ENCODE data around the gene UHRF2. TPM values are rescaled to one million over a fixed set of nuclear protein-coding genes. Genes with fewer than 3 reads are reported as not detected.

The UHRF2 gene
- total RNA-seq, 1 experiment from 2014 or later, result 31.3 TPM

- Histone ChIP-seq H2AFZ (ENCODE audit: low read length) (no peak overlapping the region), H3K9me3 (ENCODE audit: low read length) (no peaks in the 10 kb centered on the region), H3K27me3 (ENCODE audit: low read length) (no peaks in the 10 kb centered on the region), H3K9me2 (replicated peaks; ENCODE audit: low read length) (no peaks in the 10 kb centered on the region), H3F3A (ENCODE audit: low read length, unreplicated experiment) (no peaks in the 10 kb centered on the region), H4K20me1 (ENCODE audit: low read length) (no peaks in the 10 kb centered on the region), H3K4me2 (ENCODE audit: low read length) (no peak overlapping the region), H3K9ac (ENCODE audit: low read length) (no peak overlapping the region), H3K36me3 (ENCODE audit: low read depth, low read length) (no peaks in the 10 kb centered on the region), H3K4me3 (ENCODE audit: low read length) (no peak overlapping the region), H3K4me1 (ENCODE audit: insufficient read depth, low read length) (no peaks in the 10 kb centered on the region), H3K79me2 (ENCODE audit: low read length) (no peaks in the 10 kb centered on the region), H3K27ac (ENCODE audit: low read length) (no peak overlapping the region)
- ATAC-seq (no peak), DNase-seq (no peak)
- TF ChIP-seq EZH2phosphoT487 (IDR thresholded peaks at IDR 0.05; ENCODE audit: borderline replicate concordance, low read length) (no peak), EZH2 (IDR thresholded peaks at IDR 0.05; ENCODE audit: low read length, unreplicated experiment) (no peak)
- TF ChIP-seq, protein P1, sequence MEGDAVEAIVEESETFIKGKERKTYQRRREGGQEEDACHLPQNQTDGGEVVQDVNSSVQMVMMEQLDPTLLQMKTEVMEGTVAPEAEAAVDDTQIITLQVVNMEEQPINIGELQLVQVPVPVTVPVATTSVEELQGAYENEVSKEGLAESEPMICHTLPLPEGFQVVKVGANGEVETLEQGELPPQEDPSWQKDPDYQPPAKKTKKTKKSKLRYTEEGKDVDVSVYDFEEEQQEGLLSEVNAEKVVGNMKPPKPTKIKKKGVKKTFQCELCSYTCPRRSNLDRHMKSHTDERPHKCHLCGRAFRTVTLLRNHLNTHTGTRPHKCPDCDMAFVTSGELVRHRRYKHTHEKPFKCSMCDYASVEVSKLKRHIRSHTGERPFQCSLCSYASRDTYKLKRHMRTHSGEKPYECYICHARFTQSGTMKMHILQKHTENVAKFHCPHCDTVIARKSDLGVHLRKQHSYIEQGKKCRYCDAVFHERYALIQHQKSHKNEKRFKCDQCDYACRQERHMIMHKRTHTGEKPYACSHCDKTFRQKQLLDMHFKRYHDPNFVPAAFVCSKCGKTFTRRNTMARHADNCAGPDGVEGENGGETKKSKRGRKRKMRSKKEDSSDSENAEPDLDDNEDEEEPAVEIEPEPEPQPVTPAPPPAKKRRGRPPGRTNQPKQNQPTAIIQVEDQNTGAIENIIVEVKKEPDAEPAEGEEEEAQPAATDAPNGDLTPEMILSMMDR (conservative IDR thresholded peaks at IDR 0.05; ENCODE audit: low read depth, low read length), result no peak
- POLR2A ChIA-PET (ENCODE audit: unreplicated experiment), result no interaction called here
- intact Hi-C loops (cut with micrococcal nuclease), result no loop called here
- no TSS peak for BruUV-seq (replicated peaks)
- CTCF ChIA-PET, result no interaction called here
Measured at GRCh38 chr9:6405371-6405770, 7.6 kb upstream of the UHRF2 start.

DNA sequence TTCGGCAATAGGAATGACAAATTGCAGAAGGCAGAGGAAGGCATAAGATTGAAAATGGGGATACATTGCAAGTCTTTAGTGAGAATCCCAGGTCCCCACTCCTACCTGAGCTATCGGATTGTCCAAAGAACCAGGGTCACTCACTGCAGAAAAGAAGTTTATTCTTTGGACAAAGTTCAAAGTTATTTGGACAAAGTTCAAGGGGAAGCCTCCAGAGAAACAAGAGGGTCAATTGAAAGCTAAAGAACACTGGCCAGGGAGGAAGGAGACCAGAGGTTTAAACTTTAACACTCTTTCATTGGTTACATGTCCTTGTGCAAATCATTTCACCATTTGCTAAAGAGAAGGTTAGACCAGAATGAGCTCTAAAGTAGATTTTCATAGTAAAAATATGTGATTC is 5.2 kb upstream of the UHRF2 start:
- TF ChIP-seq EZH2phosphoT487 (IDR thresholded peaks at IDR 0.05; ENCODE audit: borderline replicate concordance, low read length) (no peak), EZH2 (IDR thresholded peaks at IDR 0.05; ENCODE audit: low read length, unreplicated experiment) (no peak)
- TF ChIP-seq, protein P1 (conservative IDR thresholded peaks at IDR 0.05; ENCODE audit: low read depth, low read length), result no peak
- ChIA-PET CTCF (no interaction called here), POLR2A (ENCODE audit: unreplicated experiment) (no interaction called here)
- Histone ChIP-seq H3K4me2 (ENCODE audit: low read length) (no peak overlapping the region), H3K4me3 (ENCODE audit: low read length) (no peak overlapping the region), H4K20me1 (ENCODE audit: low read length) (no peaks in the 10 kb centered on the region), H2AFZ (ENCODE audit: low read length) (no peak overlapping the region), H3K4me1 (ENCODE audit: insufficient read depth, low read length) (no peaks in the 10 kb centered on the region), H3F3A (ENCODE audit: low read length, unreplicated experiment) (no peaks in the 10 kb centered on the region), H3K79me2 (ENCODE audit: low read length) (no peaks in the 10 kb centered on the region), H3K9me3 (ENCODE audit: low read length) (no peaks in the 10 kb centered on the region), H3K27ac (ENCODE audit: low read length) (no peak overlapping the region), H3K36me3 (ENCODE audit: low read depth, low read length) (no peaks in the 10 kb centered on the region), H3K27me3 (ENCODE audit: low read length) (no peaks in the 10 kb centered on the region), H3K9ac (ENCODE audit: low read length) (no peak overlapping the region), H3K9me2 (replicated peaks; ENCODE audit: low read length) (no peaks in the 10 kb centered on the region)
- BruUV-seq (replicated peaks), result no TSS peak
- DNase-seq, result no peak
- intact Hi-C loops (cut with micrococcal nuclease), result no loop called here
- ATAC-seq, result no peak

DNA sequence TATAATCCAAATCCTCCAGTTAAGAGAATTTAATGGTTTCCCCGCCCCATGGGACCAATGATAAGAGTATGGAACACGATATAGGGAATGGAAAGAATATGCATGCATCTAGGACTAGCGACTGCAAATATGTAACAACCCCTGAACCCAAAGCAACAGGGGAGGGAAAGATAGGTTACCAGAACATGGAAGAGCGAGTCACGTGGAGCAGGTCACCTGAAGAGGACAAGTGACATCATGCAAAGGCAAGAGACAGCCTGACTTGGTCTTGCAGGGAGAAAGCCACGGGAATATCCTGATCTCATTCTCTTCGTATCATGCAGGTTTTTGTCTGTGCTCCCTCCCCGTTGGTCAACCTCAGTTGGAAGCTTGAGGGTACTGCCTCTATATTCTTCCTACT is 4.7 kb upstream of the UHRF2 start:
- POLR2A ChIA-PET (ENCODE audit: unreplicated experiment), result no interaction called here
- no peak overlapping the region for H3K9ac ChIP-seq (ENCODE audit: low read length)
- no peaks in the 10 kb centered on the region for H3K27me3 ChIP-seq (ENCODE audit: low read length)
- no peaks in the 10 kb centered on the region for H3K4me1 ChIP-seq (ENCODE audit: insufficient read depth, low read length)
- H3K9me3 ChIP-seq (ENCODE audit: low read length), result no peaks in the 10 kb centered on the region
- H3K9me2 ChIP-seq (replicated peaks; ENCODE audit: low read length), result no peaks in the 10 kb centered on the region
- DNase-seq, result no peak
- H4K20me1 ChIP-seq (ENCODE audit: low read length), result no peaks in the 10 kb centered on the region
- BruUV-seq (replicated peaks), result no TSS peak
- H3F3A ChIP-seq (ENCODE audit: low read length, unreplicated experiment), result no peaks in the 10 kb centered on the region
- H3K4me3 ChIP-seq (ENCODE audit: low read length), result no peak overlapping the region
- H3K4me2 ChIP-seq (ENCODE audit: low read length), result no peak overlapping the region
- CTCF ChIA-PET, result no interaction called here
- no peak overlapping the region for H3K27ac ChIP-seq (ENCODE audit: low read length)
- intact Hi-C loops (cut with micrococcal nuclease), result no loop called here
- H2AFZ ChIP-seq (ENCODE audit: low read length), result no peak overlapping the region
- ATAC-seq, result no peak
- peaks cover 1% of the 10 kb centered on the region for H3K79me2 ChIP-seq (ENCODE audit: low read length)
- H3K36me3 ChIP-seq (ENCODE audit: low read depth, low read length), result no peaks in the 10 kb centered on the region
- no peak for TF ChIP-seq EZH2phosphoT487 (IDR thresholded peaks at IDR 0.05; ENCODE audit: borderline replicate concordance, low read length)
- TF ChIP-seq, protein P1 (conservative IDR thresholded peaks at IDR 0.05; ENCODE audit: low read depth, low read length), result no peak
- TF ChIP-seq EZH2 (IDR thresholded peaks at IDR 0.05; ENCODE audit: low read length, unreplicated experiment), result no peak
